ENCODE data around the gene CRYGS.
"Not testable (repeated sequence)": the region's sequence is repeated elsewhere in the genome, so short reads cannot be mapped to it uniquely, and the experiment has no call there.

CRYGS gene

GRCh38 chr3:186567072-186567921 is 23.1 kb upstream of the CRYGS start, which contains the start of gene TBCCD1:
TSS of gene TBCCD1 (minus strand) at chr3:186567339. CDS start at chr3:186564329, 3,010 bp downstream.
- H3K4me3 ChIP-seq (ENCODE audit: low read length): peak within 1 kb of the TSS; percentile 87
- DNase-seq (ENCODE audit: low read depth, low spot score): peak; percentile 85

GRCh38 chr3:186566772-186567071 is 22.5 kb upstream of the CRYGS start:
- DNase-seq (ENCODE audit: low read depth, low spot score): no peak
- H3K4me3 ChIP-seq (ENCODE audit: low read length): peak overlapping the region; percentile 87

GRCh38 chr3:186564586-186564985 is 20.4 kb upstream of the CRYGS start:
- no peak for DNase-seq (ENCODE audit: low read depth, low spot score)
- H3K4me3 ChIP-seq (ENCODE audit: low read length): no peak overlapping the region

GRCh38 chr3:186552408-186553031 is 8.3 kb upstream of the CRYGS start:
- no peak for DNase-seq (ENCODE audit: low read depth, low spot score)
- no peak overlapping the region for H3K4me3 ChIP-seq (ENCODE audit: low read length)

- DNase-seq (ENCODE audit: low read depth, low spot score): no peak
- H3K4me3 ChIP-seq (ENCODE audit: low read length): no peak overlapping the region
Observed at GRCh38 chr3:186551387-186551786, 7.2 kb upstream of the CRYGS start.

- DNase-seq (ENCODE audit: low read depth, low spot score): no peak
Observed at GRCh38 chr3:186549497-186549896, 5.3 kb upstream of the CRYGS start.

GRCh38 chr3:186540835-186541226 is 3.3 kb downstream of the CRYGS start:
- DNase-seq (ENCODE audit: low read depth, low spot score): no peak

More at GRCh38 chr3:186549497-186549896, 5.3 kb upstream of the CRYGS start:
- no peak overlapping the region for H3K4me3 ChIP-seq (ENCODE audit: low read length)

GRCh38 chr3:186540221-186540834 is 3.9 kb downstream of the CRYGS start:
- DNase-seq (ENCODE audit: low read depth, low spot score): peak; percentile 86
- no peak overlapping the region for H3K4me3 ChIP-seq (ENCODE audit: low read length)

More at GRCh38 chr3:186540835-186541226, 3.3 kb downstream of the CRYGS start:
- H3K4me3 ChIP-seq (ENCODE audit: low read length): no peak overlapping the region

GRCh38 chr3:186538779-186539178 is 5.4 kb downstream of the CRYGS start:
- DNase-seq (ENCODE audit: low read depth, low spot score): no peak
- H3K4me3 ChIP-seq (ENCODE audit: low read length): no peak overlapping the region

- no peak overlapping the region for H3K4me3 ChIP-seq (ENCODE audit: low read length)
- no peak for DNase-seq (ENCODE audit: low read depth, low spot score)
Observed at GRCh38 chr3:186536883-186537844, 7.0 kb downstream of the CRYGS start.

- no peak overlapping the region for H3K4me3 ChIP-seq (ENCODE audit: low read length)
- DNase-seq (ENCODE audit: low read depth, low spot score): no peak
Observed at GRCh38 chr3:186534113-186534669, 10.0 kb downstream of the CRYGS start.

- H3K4me3 ChIP-seq (ENCODE audit: low read length): no peak overlapping the region
- no peak for DNase-seq (ENCODE audit: low read depth, low spot score)
Observed at GRCh38 chr3:186532598-186533072, 11.5 kb downstream of the CRYGS start.

GRCh38 chr3:186531694-186532093 is 12.5 kb downstream of the CRYGS start:
- DNase-seq (ENCODE audit: low read depth, low spot score); H3K4me3 ChIP-seq (ENCODE audit: low read length): not testable (repeated sequence)

- DNase-seq (ENCODE audit: low read depth, low spot score): no peak
- no peak overlapping the region for H3K4me3 ChIP-seq (ENCODE audit: low read length)
Observed at GRCh38 chr3:186530415-186530814, 13.8 kb downstream of the CRYGS start.

GRCh38 chr3:186529201-186529999 is 14.8 kb downstream of the CRYGS start:
- no peak overlapping the region for H3K4me3 ChIP-seq (ENCODE audit: low read length)

GRCh38 chr3:186526256-186526606 is 17.9 kb downstream of the CRYGS start:
- H3K4me3 ChIP-seq (ENCODE audit: low read length): no peak overlapping the region
- DNase-seq (ENCODE audit: low read depth, low spot score): no peak

More at GRCh38 chr3:186529201-186529999, 14.8 kb downstream of the CRYGS start:
- no peak for DNase-seq (ENCODE audit: low read depth, low spot score)

- DNase-seq (ENCODE audit: low read depth, low spot score): no peak
- no peak overlapping the region for H3K4me3 ChIP-seq (ENCODE audit: low read length)
Observed at GRCh38 chr3:186525369-186526255, 18.6 kb downstream of the CRYGS start.
